ENCODE results near the gene KASH5.
A peak's percentile ranks its signal among the peaks of the same experiment; 100 is the strongest.

KASH5 gene

DNA sequence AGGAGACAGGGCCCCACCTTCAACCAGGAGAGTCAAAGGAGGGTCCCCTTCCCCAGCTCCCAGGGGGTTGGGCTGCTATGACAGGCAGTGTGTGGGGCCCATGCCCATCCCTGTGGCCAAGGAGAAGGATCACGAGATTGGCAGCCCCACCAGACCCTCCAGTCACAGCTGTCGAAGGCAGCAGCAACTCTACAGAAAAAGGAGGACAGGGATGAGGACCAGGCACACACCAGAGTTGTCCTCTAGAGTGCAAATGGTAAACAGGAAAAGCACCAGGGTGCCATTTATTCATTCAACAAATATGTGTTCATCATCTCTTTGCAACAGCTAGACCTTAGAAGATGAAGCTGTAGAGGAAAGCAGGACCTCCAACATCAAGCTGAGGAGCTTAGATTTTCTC lies 31.1 kb downstream of the KASH5 start:
- peaks cover 73% of the 10 kb centered on the region for H3K27me3 Mint-ChIP-seq (ENCODE audit: low read depth)
- H3K9me3 Mint-ChIP-seq: no peaks in the 10 kb centered on the region
- H3K4me1 Mint-ChIP-seq (ENCODE audit: low read depth): peaks cover 23% of the 10 kb centered on the region
- H3K4me3 Mint-ChIP-seq: no peak overlapping the region
- H3K27ac Mint-ChIP-seq: no peak overlapping the region
- peaks cover 4% of the 10 kb centered on the region for H3K36me3 Mint-ChIP-seq (ENCODE audit: low read depth)

DNA sequence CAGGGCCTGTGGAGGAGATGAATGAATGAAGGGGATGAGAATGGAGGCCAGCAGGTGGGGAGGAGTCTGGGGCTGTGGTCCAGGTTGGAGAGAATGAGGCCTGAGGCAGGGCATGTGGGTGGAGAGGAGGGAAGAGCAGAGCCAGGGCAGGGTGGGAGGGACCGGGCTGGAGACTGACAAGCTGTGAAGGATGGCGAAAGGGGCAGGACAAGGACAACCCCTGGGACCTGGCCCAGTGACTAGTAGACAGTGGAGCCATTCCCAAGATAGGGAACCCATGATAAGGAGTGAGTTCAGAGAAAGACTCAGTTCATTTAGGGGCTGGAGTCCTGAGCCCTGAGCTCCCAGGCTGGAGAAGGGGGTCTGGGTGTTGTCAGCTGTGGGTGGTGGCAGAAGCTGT lies 32.2 kb downstream of the KASH5 start:
- Mint-ChIP-seq H3K27ac (no peak overlapping the region), H3K27me3 (ENCODE audit: low read depth) (peaks cover 83% of the 10 kb centered on the region), H3K4me1 (ENCODE audit: low read depth) (peaks cover 28% of the 10 kb centered on the region)

DNA sequence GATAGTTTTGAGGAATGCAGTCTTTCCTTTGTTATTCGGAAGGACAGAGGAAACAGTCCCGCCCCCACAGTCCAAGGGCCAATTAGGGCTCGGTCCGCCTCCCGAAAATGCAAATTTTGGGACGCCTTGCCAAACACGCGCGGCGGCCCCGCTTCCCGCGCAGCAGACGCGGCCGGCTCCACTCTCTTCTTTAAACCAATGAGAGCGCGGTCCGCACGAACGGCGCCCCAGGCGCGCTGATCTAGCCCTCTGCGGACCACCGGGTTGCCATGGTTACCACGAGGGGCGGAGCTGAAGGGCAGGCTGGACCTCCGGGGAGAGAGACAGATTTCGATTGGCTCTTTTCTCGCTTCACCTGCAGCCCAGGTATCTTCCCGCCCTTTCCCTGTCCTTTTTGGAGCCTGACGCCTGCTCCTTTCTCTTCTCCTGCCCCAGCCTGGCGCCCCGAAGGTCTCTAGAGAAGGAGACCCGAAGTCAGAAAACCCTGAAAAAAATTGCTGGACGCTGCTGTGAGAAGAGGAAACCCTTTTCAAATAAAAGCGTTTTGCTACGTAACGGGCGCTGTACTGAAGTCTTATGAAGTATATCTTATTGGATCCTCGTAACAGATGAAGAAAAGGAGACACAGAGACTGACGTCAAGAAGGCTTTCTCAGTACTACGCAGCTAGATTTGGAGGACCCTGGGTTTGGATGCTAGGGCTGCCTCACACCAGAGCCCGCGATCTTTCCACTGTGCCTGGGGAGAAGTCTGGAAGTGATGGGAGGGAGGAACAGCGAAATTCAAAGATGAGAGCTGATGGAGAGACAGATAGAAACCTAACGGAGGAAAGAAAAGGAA lies 33.2 kb downstream of the KASH5 start:
- Mint-ChIP-seq H3K4me1 (ENCODE audit: low read depth) (peaks cover 32% of the 10 kb centered on the region), H3K9me3 (no peaks in the 10 kb centered on the region), H3K27me3 (ENCODE audit: low read depth) (peaks cover 87% of the 10 kb centered on the region), H3K4me3 (peak overlapping the region; percentile 62), H3K36me3 (ENCODE audit: low read depth) (peaks cover 4% of the 10 kb centered on the region), H3K27ac (no peak overlapping the region)

More for the DNA sequence above, 32.2 kb downstream of the KASH5 start:
- H3K9me3 Mint-ChIP-seq: no peaks in the 10 kb centered on the region
- H3K4me3 Mint-ChIP-seq: no peak overlapping the region
- peaks cover 4% of the 10 kb centered on the region for H3K36me3 Mint-ChIP-seq (ENCODE audit: low read depth)

DNA sequence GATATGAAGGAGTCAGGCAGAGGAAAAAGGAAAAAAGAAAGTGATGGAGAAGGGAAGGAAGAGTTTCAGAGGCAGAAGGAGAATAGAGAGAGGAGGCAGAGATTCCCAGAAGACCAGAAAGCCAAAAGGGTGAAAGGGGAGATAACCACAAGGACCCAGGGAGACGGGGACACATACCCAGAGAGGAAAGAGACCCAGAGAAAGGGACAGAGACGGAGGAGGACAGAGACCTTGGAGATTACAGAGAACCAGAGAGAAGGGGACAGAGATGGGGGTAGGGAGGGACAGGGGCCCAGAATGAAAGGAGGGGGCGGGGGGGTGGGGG lies 33.8 kb downstream of the KASH5 start:
- Mint-ChIP-seq H3K9me3 (no peaks in the 10 kb centered on the region), H3K27ac (no peak overlapping the region), H3K4me1 (ENCODE audit: low read depth) (peaks cover 37% of the 10 kb centered on the region), H3K4me3 (peak overlapping the region; percentile 62), H3K36me3 (ENCODE audit: low read depth) (peaks cover 6% of the 10 kb centered on the region), H3K27me3 (ENCODE audit: low read depth) (peaks cover 92% of the 10 kb centered on the region)

- peaks cover 95% of the 10 kb centered on the region for H3K27me3 Mint-ChIP-seq (ENCODE audit: low read depth)
- peaks cover 8% of the 10 kb centered on the region for H3K36me3 Mint-ChIP-seq (ENCODE audit: low read depth)
- H3K4me3 Mint-ChIP-seq: peak overlapping the region; percentile 83
- H3K4me1 Mint-ChIP-seq (ENCODE audit: low read depth): peaks cover 42% of the 10 kb centered on the region
- H3K27ac Mint-ChIP-seq: no peak overlapping the region
- H3K9me3 Mint-ChIP-seq: no peaks in the 10 kb centered on the region
These were observed 34.5 kb downstream of the KASH5 start for GRCh38 chr19:49422407-49423070.

- Mint-ChIP-seq H3K36me3 (ENCODE audit: low read depth) (peaks cover 8% of the 10 kb centered on the region), H3K27me3 (ENCODE audit: low read depth) (peaks cover 96% of the 10 kb centered on the region), H3K4me3 (peak within 1 kb of the TSS; percentile 83), H3K4me1 (ENCODE audit: low read depth) (peaks cover 46% of the 10 kb centered on the region), H3K27ac (peak within 1 kb of the TSS; percentile 52), H3K9me3 (no peaks in the 10 kb centered on the region)
These were observed 35.3 kb downstream of the KASH5 start, which contains the start of gene PTH2 for GRCh38 chr19:49423071-49423984. TSS of gene PTH2 (minus strand) at chr19:49423441. CDS start at chr19:49423339, 102 bp downstream.

- Mint-ChIP-seq H3K27ac (no peak overlapping the region), H3K36me3 (ENCODE audit: low read depth) (peaks cover 10% of the 10 kb centered on the region), H3K4me3 (peak overlapping the region; percentile 59), H3K4me1 (ENCODE audit: low read depth) (peaks cover 49% of the 10 kb centered on the region), H3K27me3 (ENCODE audit: low read depth) (peaks cover 97% of the 10 kb centered on the region), H3K9me3 (no peaks in the 10 kb centered on the region)
These were observed 35.9 kb downstream of the KASH5 start for GRCh38 chr19:49423985-49424303.

DNA sequence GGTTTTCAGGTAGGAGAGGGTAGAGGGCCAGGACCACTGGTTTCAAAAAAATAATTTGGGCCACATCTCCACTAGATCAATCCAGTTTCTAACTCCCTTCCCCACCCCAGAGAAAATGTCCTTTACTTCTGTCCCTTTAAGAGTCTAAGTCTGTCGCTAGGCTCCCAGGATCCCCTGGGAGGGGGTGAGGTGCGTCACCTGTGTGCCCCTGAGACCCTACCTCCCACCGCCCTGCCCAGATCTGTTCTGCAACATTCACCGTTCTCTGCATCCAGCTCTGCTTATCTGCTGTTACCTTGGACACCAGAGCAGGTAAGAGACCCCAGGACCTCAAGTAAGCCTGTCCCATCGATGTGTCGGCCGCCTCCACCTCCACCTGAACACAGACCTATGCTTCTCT lies 37.1 kb downstream of the KASH5 start, which contains the start of gene GFY:
GFY (plus strand) TSS at position 211 of the 400 bp plus-strand sequence. CDS start 1,043 bp downstream, outside the sequence.
- no peaks in the 10 kb centered on the region for H3K9me3 Mint-ChIP-seq
- peaks cover 10% of the 10 kb centered on the region for H3K36me3 Mint-ChIP-seq (ENCODE audit: low read depth)
- H3K27me3 Mint-ChIP-seq (ENCODE audit: low read depth): peaks cover 97% of the 10 kb centered on the region
- H3K4me3 Mint-ChIP-seq: no peak within 1 kb of the TSS
- H3K4me1 Mint-ChIP-seq (ENCODE audit: low read depth): peaks cover 52% of the 10 kb centered on the region
- H3K27ac Mint-ChIP-seq: peak within 1 kb of the TSS; percentile 15

- Mint-ChIP-seq H3K36me3 (ENCODE audit: low read depth) (peaks cover 10% of the 10 kb centered on the region), H3K27ac (no peak overlapping the region), H3K27me3 (ENCODE audit: low read depth) (peaks cover 97% of the 10 kb centered on the region), H3K4me3 (no peak overlapping the region), H3K9me3 (no peaks in the 10 kb centered on the region), H3K4me1 (ENCODE audit: low read depth) (peaks cover 53% of the 10 kb centered on the region)
These were observed 38.0 kb downstream of the KASH5 start for GRCh38 chr19:49425922-49426592.

- Mint-ChIP-seq H3K4me1 (ENCODE audit: low read depth) (peaks cover 46% of the 10 kb centered on the region), H3K36me3 (ENCODE audit: low read depth) (peaks cover 10% of the 10 kb centered on the region), H3K9me3 (no peaks in the 10 kb centered on the region), H3K27ac (no peak overlapping the region), H3K27me3 (ENCODE audit: low read depth) (peaks cover 94% of the 10 kb centered on the region), H3K4me3 (no peak overlapping the region)
These were observed 39.3 kb downstream of the KASH5 start for GRCh38 chr19:49427339-49427738.

DNA sequence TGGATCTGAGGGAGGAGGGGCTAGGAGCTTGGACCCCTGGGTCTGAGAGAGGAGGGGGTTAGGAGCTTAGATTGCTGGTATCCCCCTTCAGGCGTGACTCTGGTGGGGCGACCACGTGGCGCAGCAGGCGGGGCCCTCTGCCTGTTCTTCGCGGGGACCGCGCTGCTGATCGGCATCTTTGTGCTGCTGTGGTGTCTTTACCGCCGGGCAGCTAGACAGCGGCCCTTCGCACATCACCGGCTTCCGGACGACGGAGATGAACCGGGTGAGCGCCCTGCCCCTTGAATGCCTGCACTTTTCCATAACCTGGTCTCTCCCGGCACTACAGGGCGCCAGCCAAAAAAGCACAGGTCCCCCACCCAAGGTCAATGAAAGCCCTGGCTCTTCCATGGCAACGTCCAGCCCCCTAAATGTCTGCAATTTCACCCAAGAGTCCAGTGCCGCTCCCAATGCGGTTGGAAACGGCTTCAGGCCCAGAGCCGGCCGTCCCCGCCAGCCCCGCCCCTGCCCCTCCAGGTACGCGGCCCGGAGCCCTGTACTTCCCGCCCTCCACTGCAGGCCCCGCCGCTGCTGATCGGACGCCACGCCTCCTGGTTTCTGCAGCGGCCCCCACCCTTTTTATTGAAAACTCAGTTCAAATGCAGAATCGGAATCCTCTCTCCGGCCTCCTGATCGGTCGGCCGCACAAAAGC lies 40.0 kb downstream of the KASH5 start:
- no peaks in the 10 kb centered on the region for H3K9me3 Mint-ChIP-seq
- peaks cover 95% of the 10 kb centered on the region for H3K27me3 Mint-ChIP-seq (ENCODE audit: low read depth)
- H3K36me3 Mint-ChIP-seq (ENCODE audit: low read depth): peaks cover 10% of the 10 kb centered on the region
- no peak overlapping the region for H3K4me3 Mint-ChIP-seq
- H3K27ac Mint-ChIP-seq: no peak overlapping the region
- H3K4me1 Mint-ChIP-seq (ENCODE audit: low read depth): peaks cover 41% of the 10 kb centered on the region

GRCh38 chr19:49428547-49429451 lies 40.8 kb downstream of the KASH5 start:
- peak overlapping the region; percentile 40 for H3K4me3 Mint-ChIP-seq
- H3K4me1 Mint-ChIP-seq (ENCODE audit: low read depth): peaks cover 39% of the 10 kb centered on the region
- H3K27ac Mint-ChIP-seq: no peak overlapping the region
- peaks cover 7% of the 10 kb centered on the region for H3K36me3 Mint-ChIP-seq (ENCODE audit: low read depth)
- peaks cover 96% of the 10 kb centered on the region for H3K27me3 Mint-ChIP-seq (ENCODE audit: low read depth)
- no peaks in the 10 kb centered on the region for H3K9me3 Mint-ChIP-seq
